Lung (tissue), 12 donors: Measurements from ENCODE around the gene GPR152. TPM values are rescaled to one million over a fixed set of nuclear protein-coding genes. Genes with fewer than 3 reads are reported as not detected.

ENCODE experiments used
- ATAC-seq: fragments of 200-7000 bp; cut with Tn5 transposase; one replicate; pipeline ENCODE4 v1.9.1; 2020; ENCODE audit warnings: moderate number of reproducible peaks; ENCODE audit not compliant: insufficient read depth, low FRiP score
- DNase-seq, 3 donors: peaks; one replicate each; pipeline ENCODE4 v3.0.0-alpha.2; 2013 to 2017
- H3K27ac ChIP-seq, 2 donors: one replicate each; pipeline ENCODE4 v1.5.1; 2013; ENCODE audit warnings: mild to moderate bottlenecking in 2 of 2, moderate library complexity in 2 of 2, control low read depth in 1 of 2, inconsistent platforms in 1 of 2, low read depth in 1 of 2, low read length in 1 of 2
- H3K27me3 ChIP-seq, 3 donors: one replicate each; pipeline ENCODE4 v1.5.1; 2013; ENCODE audit warnings: low read length in 2 of 3; ENCODE audit not compliant: control insufficient read depth in 3 of 3, insufficient read depth in 3 of 3
- H3K36me3 ChIP-seq, 4 donors: one replicate each; pipeline ENCODE4 v1.5.1; 2013; ENCODE audit warnings: low read length in 4 of 4, mild to moderate bottlenecking in 1 of 4, moderate library complexity in 1 of 4; ENCODE audit not compliant: control insufficient read depth in 4 of 4, insufficient read depth in 4 of 4
- H3K4me1 ChIP-seq, 5 donors: one replicate each; pipeline ENCODE4 v1.5.1; 2013; ENCODE audit warnings: low read length in 5 of 5, mild to moderate bottlenecking in 2 of 5, moderate library complexity in 1 of 5; ENCODE audit not compliant: control insufficient read depth in 5 of 5, insufficient read depth in 5 of 5
- H3K4me3 ChIP-seq: one replicate; pipeline ENCODE4 v1.5.1; 2013; ENCODE audit warnings: mild to moderate bottlenecking, control low read depth, moderate library complexity
- H3K9ac ChIP-seq, 2 donors: one replicate each; pipeline ENCODE4 v1.5.1; 2013; ENCODE audit warnings: low read length in 2 of 2, control low read depth in 1 of 2; ENCODE audit not compliant: insufficient read depth in 1 of 2
- H3K9me3 ChIP-seq, 4 donors: one replicate each; pipeline ENCODE4 v1.5.1; 2013; ENCODE audit warnings: low read length in 3 of 4, mild to moderate bottlenecking in 1 of 4, moderate library complexity in 1 of 4; ENCODE audit not compliant: control insufficient read depth in 4 of 4, insufficient read depth in 3 of 4
- WGBS, 2 donors: extraction: QIAGEN DNeasy Blood & Tissue Kit; methylation state at CpG; one replicate each; pipeline ENCODE4 v1.1.7; 2013; 5-methylcytosine and 5-hydroxymethylcytosine counted together
- polyA plus RNA-seq, 2 donors: library from polyadenylated mRNA; stranded (reverse); fragments of 200-250 nt; gene quantifications; one replicate each; pipeline ENCODE4 v1.2.1, GENCODE V29; 2013
- total RNA-seq, 2 donors: library from RNA; depleted of rRNA in 1 of 2; stranded (reverse); fragments of >200 nt in 1 of 2; gene quantifications; one replicate each; pipeline ENCODE4 v1.2.1, GENCODE V29; 2014 to 2021
- TF ChIP-seq, protein P1 (sequence below): IDR thresholded peaks from 2 replicates; pipeline ENCODE4 v1.5.1; 2012; ENCODE audit warnings: mild to moderate bottlenecking; ENCODE audit errors: control extremely low read depth, extremely low read depth
- donor health status: control.
- donor health status: control.
- donor health status: Bipolar disorder and iron deficiency.
- donor health status: healthy.
- donor health status: DM: yes; HTN: yes; CAD: no.

Gene GPR152
- total and polyA plus RNA-seq, 4 donors: 0.06 TPM; not detected in 3

DNA sequence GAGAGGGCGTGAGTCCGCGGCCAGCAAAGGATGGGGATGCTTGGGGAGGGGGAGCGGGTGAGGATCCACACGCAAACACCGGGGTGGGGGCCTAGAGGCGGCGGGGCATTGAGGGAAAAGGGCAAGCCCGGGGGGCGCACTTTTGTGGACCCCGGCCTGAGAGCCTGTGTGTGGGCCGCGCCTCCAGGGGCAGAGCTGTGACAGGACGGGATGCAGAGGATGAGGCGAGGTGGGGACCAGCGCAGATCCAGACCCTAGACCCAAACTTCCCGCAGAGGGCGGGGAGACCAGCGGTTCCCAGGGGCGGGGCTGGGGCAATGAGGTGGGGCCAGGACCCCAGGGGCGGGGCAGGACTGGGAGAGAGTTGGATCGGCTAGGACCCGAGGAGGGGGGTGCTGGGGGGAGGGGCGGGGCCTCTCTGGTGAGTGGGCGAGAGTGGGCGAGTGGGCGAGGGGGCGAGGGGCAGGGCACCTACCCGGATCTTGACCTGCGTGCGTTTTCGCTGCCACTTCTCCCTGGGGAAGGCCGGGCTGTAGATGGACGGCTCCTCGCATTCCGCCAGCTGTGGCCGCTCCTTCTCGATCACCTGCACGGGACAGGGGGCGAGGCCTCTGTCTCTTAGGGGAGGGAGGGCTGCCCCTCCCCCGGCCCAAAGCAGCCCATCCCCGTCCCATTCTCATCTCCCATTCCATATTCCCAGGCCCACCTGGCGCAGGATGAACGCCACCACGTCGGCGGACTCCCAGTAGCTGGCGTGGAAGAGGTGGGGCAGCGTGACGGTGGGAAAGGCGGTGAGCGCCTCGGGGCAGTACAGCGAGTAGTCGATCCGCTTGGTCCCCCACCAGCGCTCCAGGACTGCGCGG is 42.1 kb upstream of the GPR152 start:
- TF ChIP-seq, protein P1, sequence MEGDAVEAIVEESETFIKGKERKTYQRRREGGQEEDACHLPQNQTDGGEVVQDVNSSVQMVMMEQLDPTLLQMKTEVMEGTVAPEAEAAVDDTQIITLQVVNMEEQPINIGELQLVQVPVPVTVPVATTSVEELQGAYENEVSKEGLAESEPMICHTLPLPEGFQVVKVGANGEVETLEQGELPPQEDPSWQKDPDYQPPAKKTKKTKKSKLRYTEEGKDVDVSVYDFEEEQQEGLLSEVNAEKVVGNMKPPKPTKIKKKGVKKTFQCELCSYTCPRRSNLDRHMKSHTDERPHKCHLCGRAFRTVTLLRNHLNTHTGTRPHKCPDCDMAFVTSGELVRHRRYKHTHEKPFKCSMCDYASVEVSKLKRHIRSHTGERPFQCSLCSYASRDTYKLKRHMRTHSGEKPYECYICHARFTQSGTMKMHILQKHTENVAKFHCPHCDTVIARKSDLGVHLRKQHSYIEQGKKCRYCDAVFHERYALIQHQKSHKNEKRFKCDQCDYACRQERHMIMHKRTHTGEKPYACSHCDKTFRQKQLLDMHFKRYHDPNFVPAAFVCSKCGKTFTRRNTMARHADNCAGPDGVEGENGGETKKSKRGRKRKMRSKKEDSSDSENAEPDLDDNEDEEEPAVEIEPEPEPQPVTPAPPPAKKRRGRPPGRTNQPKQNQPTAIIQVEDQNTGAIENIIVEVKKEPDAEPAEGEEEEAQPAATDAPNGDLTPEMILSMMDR: no peak
- WGBS, 2 donors: 92 to 95% methylated on average over 53 to 59 of the region's 59 CpGs
- H3K36me3 ChIP-seq: peaks cover 1 to 74% (median 19%) of the 10 kb centered on the region in 4 donors
- H3K4me1 ChIP-seq: no peaks in the 10 kb centered on the region
- no peak overlapping the region for H3K4me3 ChIP-seq
- H3K9ac ChIP-seq: no peak overlapping the region
- no peak overlapping the region for H3K27ac ChIP-seq
- DNase-seq (no peak), ATAC-seq (no peak)
- H3K9me3 ChIP-seq: peaks cover 0 to 3% (median 0%) of the 10 kb centered on the region in 4 donors
- H3K27me3 ChIP-seq: no peaks in the 10 kb centered on the region

DNA sequence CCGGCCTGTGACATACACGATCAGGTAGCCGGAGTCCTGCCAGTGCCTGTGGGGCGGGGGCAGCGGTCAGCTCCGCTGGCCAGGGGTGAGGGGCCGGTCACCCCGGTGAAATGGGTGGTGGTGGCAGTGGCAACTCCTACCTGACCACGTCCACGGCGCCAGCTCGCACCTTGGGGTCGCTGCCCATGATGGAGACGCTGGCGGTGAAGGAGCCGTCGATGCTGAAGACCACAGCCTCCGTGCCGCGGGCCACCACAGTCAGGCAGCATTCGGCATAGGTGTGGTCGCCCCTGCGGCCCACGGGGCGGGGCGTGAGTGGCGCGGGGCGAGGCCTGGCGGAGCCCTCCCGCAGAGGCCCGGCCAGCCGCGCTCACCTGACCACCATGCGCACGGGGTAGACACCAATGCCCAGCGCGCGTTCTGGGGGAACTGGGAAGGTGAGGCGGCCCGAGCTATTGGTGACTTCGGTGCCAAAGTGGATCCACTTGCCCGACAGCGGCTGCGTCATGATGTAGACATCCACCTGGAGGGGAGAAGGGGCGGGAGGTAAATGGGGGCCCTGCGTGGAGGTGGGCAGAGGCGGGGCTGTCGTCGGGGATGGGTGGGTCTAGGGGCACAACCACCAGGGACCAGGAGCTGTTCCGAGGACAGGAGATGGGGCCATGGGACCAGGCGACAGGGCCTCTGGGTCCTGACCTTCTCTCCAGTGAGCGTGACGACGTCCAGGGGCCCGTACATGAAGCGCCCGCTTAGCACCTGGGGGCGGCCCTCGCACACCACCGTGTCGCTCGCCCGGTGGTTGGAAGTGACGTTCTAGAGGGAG is 41.2 kb upstream of the GPR152 start:
- H3K36me3 ChIP-seq: peaks cover 2 to 82% (median 19%) of the 10 kb centered on the region in 4 donors
- DNase-seq (no peak), ATAC-seq (no peak)
- no peaks in the 10 kb centered on the region for H3K4me1 ChIP-seq
- 95 to 97% methylated on average over 58 to 65 of the region's 65 CpGs for WGBS, 2 donors
- H3K9ac ChIP-seq: no peak overlapping the region
- H3K4me3 ChIP-seq: no peak overlapping the region
- peaks cover 0 to 3% (median 0%) of the 10 kb centered on the region in 4 donors for H3K9me3 ChIP-seq
- H3K27me3 ChIP-seq: no peaks in the 10 kb centered on the region
- TF ChIP-seq, protein P1: no peak
- no peak overlapping the region for H3K27ac ChIP-seq

DNA sequence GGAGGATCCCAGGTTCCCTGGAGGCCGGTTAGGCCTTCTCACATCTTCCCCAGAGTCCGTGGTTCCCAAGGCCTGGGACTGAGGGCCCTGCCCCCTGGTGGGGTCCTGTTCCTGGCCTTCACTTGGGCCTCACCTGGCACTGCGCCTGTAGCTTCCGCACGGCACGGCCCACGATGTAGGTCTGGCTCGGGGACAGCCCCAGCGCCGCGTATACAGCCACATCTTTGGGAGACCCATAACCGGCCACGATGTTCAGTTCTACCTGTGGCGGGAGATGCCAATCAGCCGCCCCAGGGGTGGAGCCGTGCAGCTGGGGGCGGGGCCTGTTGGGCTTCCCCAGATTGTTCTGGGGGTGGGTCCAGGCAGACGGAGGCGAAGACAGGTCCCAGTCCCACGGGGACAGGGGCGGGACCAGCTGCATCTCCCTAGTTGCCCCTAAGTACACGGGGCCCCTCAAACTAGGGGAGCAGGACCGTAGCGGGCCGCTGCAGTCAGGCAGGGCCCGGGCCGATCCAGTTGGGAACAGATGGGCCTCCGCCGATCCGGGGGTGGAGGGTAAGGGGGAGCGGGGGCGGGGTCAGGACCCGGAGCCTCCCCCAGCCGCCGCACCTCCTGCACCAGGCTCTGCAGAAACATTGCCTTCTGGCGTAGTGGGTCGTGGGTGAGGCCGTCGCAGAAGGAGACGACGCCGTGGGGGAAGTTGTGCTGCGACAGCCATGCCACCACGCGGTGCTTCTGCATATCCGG is 40.4 kb upstream of the GPR152 start:
- TF ChIP-seq, protein P1: no peak
- no peak overlapping the region for H3K4me3 ChIP-seq
- no peak overlapping the region for H3K9ac ChIP-seq
- H3K27me3 ChIP-seq: no peaks in the 10 kb centered on the region
- ATAC-seq (no peak), DNase-seq (no peak)
- H3K9me3 ChIP-seq: peaks cover 0 to under 1% (median 0%) of the 10 kb centered on the region in 4 donors
- no peaks in the 10 kb centered on the region for H3K4me1 ChIP-seq
- H3K36me3 ChIP-seq: peaks cover 3 to 77% (median 19%) of the 10 kb centered on the region in 4 donors
- 88 to 90% methylated on average over 44 to 46 of the region's 46 CpGs for WGBS, 2 donors
- no peak overlapping the region for H3K27ac ChIP-seq
